ENCODE data around the gene GALT.

DNA sequence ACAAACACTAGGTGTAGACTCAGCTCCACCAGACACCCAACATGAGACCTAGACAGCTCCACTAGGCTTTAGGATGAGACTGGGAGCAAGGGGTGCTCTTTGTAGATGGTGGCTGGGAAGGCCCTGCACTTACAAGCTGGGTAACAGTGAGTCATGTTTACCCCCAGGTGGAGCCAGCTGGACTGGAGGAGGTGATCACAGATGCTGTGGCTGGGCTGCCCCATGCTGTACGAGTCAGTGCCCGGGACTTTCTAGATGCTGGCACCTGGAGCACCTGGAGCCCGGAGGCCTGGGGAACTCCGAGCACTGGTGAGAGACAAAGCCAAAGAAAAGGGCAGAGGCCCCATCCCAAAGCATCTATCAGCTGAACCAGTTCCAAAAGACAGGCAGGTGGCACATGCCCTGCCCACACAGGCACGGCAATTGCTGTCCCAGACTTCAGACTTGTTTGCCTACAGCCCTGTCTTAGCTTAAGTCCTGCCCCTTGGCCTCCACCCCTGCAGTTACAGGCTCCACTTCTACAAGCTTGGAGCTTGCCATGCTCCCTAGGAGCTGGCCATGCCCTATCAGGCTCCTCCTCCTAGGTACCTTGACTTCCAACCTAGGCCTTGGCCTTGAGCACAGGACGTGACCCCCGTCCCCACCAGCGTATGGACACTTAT lies 13.2 kb downstream of the GALT start:
- TF ChIP-seq POLR2A (IDR thresholded peaks at IDR 0.05; ENCODE audit: low read length) (no peak), GATA1 (IDR thresholded peaks at IDR 0.05; ENCODE audit: low read depth, low read length) (no peak)
